Measurements from ENCODE around the gene GNG8. TPM values are rescaled to one million over a fixed set of nuclear protein-coding genes. Genes with fewer than 3 reads are reported as not detected.

GNG8 gene
- total and polyA plus RNA-seq, 9 of the 15 experiments (the other 6 are each of a cell fraction or from before 2014, with no cell fraction given) = 1.3 TPM; not detected in 8

- TF ChIP-seq MEF2A (IDR thresholded peaks at IDR 0.05; ENCODE audit: control insufficient read depth, low read depth, low read length) = 0 out of 2 replicates have a peak, but pooled peaks have one; percentile 41
- 0 out of 2 replicates have a peak, but pooled peaks have one; percentile 25 for TF ChIP-seq MBD2 (IDR thresholded peaks at IDR 0.05; ENCODE audit: borderline replicate concordance, low read depth)
- no peak for TF ChIP-seq HNRNPH1 (optimal IDR thresholded peaks at IDR 0.05; ENCODE audit: low read depth, low read length)
- peak; percentile 84 for TF ChIP-seq BHLHE40 (IDR thresholded peaks at IDR 0.05; ENCODE audit: low read length)
- 0 out of 2 replicates have a peak, but pooled peaks have one; percentile 30 for TF ChIP-seq GATAD2A (IDR thresholded peaks at IDR 0.05)
- TF ChIP-seq, protein P1, sequence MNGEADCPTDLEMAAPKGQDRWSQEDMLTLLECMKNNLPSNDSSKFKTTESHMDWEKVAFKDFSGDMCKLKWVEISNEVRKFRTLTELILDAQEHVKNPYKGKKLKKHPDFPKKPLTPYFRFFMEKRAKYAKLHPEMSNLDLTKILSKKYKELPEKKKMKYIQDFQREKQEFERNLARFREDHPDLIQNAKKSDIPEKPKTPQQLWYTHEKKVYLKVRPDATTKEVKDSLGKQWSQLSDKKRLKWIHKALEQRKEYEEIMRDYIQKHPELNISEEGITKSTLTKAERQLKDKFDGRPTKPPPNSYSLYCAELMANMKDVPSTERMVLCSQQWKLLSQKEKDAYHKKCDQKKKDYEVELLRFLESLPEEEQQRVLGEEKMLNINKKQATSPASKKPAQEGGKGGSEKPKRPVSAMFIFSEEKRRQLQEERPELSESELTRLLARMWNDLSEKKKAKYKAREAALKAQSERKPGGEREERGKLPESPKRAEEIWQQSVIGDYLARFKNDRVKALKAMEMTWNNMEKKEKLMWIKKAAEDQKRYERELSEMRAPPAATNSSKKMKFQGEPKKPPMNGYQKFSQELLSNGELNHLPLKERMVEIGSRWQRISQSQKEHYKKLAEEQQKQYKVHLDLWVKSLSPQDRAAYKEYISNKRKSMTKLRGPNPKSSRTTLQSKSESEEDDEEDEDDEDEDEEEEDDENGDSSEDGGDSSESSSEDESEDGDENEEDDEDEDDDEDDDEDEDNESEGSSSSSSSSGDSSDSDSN (IDR thresholded peaks at IDR 0.05; ENCODE audit: borderline replicate concordance in 1 of 2, low read depth in 2 of 2, low read length in 2 of 2) = peak in 1 of 2 experiments; percentile 57; a peak in 1 of 4 replicates
- TF ChIP-seq, protein P2, sequence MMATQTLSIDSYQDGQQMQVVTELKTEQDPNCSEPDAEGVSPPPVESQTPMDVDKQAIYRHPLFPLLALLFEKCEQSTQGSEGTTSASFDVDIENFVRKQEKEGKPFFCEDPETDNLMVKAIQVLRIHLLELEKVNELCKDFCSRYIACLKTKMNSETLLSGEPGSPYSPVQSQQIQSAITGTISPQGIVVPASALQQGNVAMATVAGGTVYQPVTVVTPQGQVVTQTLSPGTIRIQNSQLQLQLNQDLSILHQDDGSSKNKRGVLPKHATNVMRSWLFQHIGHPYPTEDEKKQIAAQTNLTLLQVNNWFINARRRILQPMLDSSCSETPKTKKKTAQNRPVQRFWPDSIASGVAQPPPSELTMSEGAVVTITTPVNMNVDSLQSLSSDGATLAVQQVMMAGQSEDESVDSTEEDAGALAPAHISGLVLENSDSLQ (IDR thresholded peaks at IDR 0.05) = peak; percentile 50
- TF ChIP-seq ZSCAN32 (CRISPR knock-in tag; IDR thresholded peaks at IDR 0.05) = 0 out of 2 replicates have a peak, but pooled peaks have one; percentile 18
- peak; percentile 11; the same call in 1 of the 2 replicates for TF ChIP-seq EP300 (IDR thresholded peaks at IDR 0.05; ENCODE audit: low read length)
- TF ChIP-seq FIP1L1 (IDR thresholded peaks at IDR 0.05; ENCODE audit: low read depth, low read length, poor library complexity, severe bottlenecking) = no peak
- TF ChIP-seq, protein P3, sequence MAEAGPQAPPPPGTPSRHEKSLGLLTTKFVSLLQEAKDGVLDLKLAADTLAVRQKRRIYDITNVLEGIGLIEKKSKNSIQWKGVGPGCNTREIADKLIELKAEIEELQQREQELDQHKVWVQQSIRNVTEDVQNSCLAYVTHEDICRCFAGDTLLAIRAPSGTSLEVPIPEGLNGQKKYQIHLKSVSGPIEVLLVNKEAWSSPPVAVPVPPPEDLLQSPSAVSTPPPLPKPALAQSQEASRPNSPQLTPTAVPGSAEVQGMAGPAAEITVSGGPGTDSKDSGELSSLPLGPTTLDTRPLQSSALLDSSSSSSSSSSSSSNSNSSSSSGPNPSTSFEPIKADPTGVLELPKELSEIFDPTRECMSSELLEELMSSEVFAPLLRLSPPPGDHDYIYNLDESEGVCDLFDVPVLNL (CRISPR knock-in tag; IDR thresholded peaks at IDR 0.05; ENCODE audit: low read depth) = no peak
- TF ChIP-seq HLTF (IDR thresholded peaks at IDR 0.05) = 0 out of 2 replicates have a peak, but pooled peaks have one; percentile 69
- TF ChIP-seq MYC (IDR thresholded peaks at IDR 0.05; ENCODE audit: low read depth, low read length) = peak; percentile 21; the same call in 1 of the 2 replicates
- no peak for TF ChIP-seq MYC (CRISPR knock-in tag; IDR thresholded peaks at IDR 0.05; ENCODE audit: borderline replicate concordance, low read depth)
- TF ChIP-seq ZNF507 (tag; conservative IDR thresholded peaks at IDR 0.05) = no peak
- peak; percentile 29; the same call in 1 of the 2 replicates for TF ChIP-seq NFIC (IDR thresholded peaks at IDR 0.05)
- TF ChIP-seq TAF1 (IDR thresholded peaks at IDR 0.05; ENCODE audit: control insufficient read depth, extremely low read depth, insufficient read depth, low read length, severe bottlenecking) = peak; percentile 17
- 0 out of 2 replicates have a peak, but pooled peaks have one; percentile 28 for TF ChIP-seq MTA2 (IDR thresholded peaks at IDR 0.05; ENCODE audit: low read depth)
- peak; percentile 27; the same call in 1 of the 2 replicates for TF ChIP-seq ESRRA (IDR thresholded peaks at IDR 0.05; ENCODE audit: borderline replicate concordance, low read depth)
- no peak for TF ChIP-seq HINFP (tag; conservative IDR thresholded peaks at IDR 0.05; ENCODE audit: low read depth)
- TF ChIP-seq MCM7 (IDR thresholded peaks at IDR 0.05) = 0 out of 4 replicates have a peak, but pooled peaks of 1 of the 2 experiments have one; percentile 12
These were observed 23.4 kb upstream of the GNG8 start (continued) for GRCh38 chr19:46659151-46660007.

Data from K562 (cell line).